H1 (cell line): ENCODE measurements around the gene GPBP1L1.

Experiments
- GABPA ChIP-seq: IDR thresholded peaks from 2 replicates; pipeline ENCODE4 v1.6.1; 2011; ENCODE audit warnings: mild to moderate bottlenecking, low read length, moderate library complexity, borderline replicate concordance; ENCODE audit not compliant: insufficient read depth
- MAFK ChIP-seq: IDR thresholded peaks from 2 replicates; pipeline ENCODE4 v1.6.1; 2012; ENCODE audit warnings: low read depth, mild to moderate bottlenecking, improper control_type of control experiment, low read length
- POLR2A ChIP-seq, 2 experiments: IDR thresholded peaks; 1 replicate in 1 of 2; 2 replicates in 1 of 2; pipeline ENCODE4 v1.6.1; 2011; ENCODE audit warnings: low read depth in 2 of 2, low read length in 2 of 2, mild to moderate bottlenecking in 2 of 2; ENCODE audit errors: control extremely low read depth in 1 of 2
- POLR2AphosphoS5 ChIP-seq: IDR thresholded peaks from 2 replicates; pipeline ENCODE4 v1.6.1; 2011; ENCODE audit warnings: low read depth, low read length
- SAP30 ChIP-seq: fragments of 300-600 bp; sonication (generic); IDR thresholded peaks from 2 replicates; pipeline ENCODE4 v1.7.1; 2012; ENCODE audit warnings: low read length, moderate library complexity, mild to moderate bottlenecking, inconsistent platforms; ENCODE audit not compliant: insufficient read depth, insufficient replicate concordance
- YY1 ChIP-seq: IDR thresholded peaks from 2 replicates; pipeline ENCODE4 v1.6.1; 2011; ENCODE audit warnings: low read depth, mild to moderate bottlenecking, low read length

- TF ChIP-seq SAP30, result no peak
- no peak for TF ChIP-seq GABPA
- TF ChIP-seq POLR2A (IDR thresholded peaks at IDR 0.05; ENCODE audit: control extremely low read depth in 1 of 2, low read depth in 2 of 2, low read length in 2 of 2), result no peak
- TF ChIP-seq YY1, result no peak
- TF ChIP-seq MAFK, result no peak
- no peak for TF ChIP-seq POLR2AphosphoS5
These were observed 43.9 kb upstream of the GPBP1L1 start for GRCh38 chr1:45730075-45730779.
